GM19193 (cell line): ENCODE data around the gene PHF21A.

ENCODE experiments used
- POLR2A ChIP-seq: IDR thresholded peaks from 4 replicates; pipeline ENCODE4 v1.6.1; 2011; ENCODE audit not compliant: insufficient read depth, insufficient read length; ENCODE audit errors: extremely low read depth

The PHF21A gene

GRCh38 chr11:45945397-45945999 is 175.8 kb downstream of the PHF21A start:
- TF ChIP-seq POLR2A = no peak

GRCh38 chr11:45942381-45942780 is 178.9 kb downstream of the PHF21A start:
- no peak for TF ChIP-seq POLR2A

GRCh38 chr11:45941285-45941684 is 180.0 kb downstream of the PHF21A start:
- TF ChIP-seq POLR2A = no peak

- TF ChIP-seq POLR2A = no peak
Measured at GRCh38 chr11:45939836-45940235, 181.4 kb downstream of the PHF21A start.

- no peak for TF ChIP-seq POLR2A
Measured at GRCh38 chr11:45937916-45938315, 183.3 kb downstream of the PHF21A start.

- no peak for TF ChIP-seq POLR2A
Measured at GRCh38 chr11:45936511-45937054, 184.7 kb downstream of the PHF21A start.

- TF ChIP-seq POLR2A = no peak
Measured at GRCh38 chr11:45935349-45936064, 185.7 kb downstream of the PHF21A start.

GRCh38 chr11:45934580-45935318 is 186.5 kb downstream of the PHF21A start:
- TF ChIP-seq POLR2A = no peak

- no peak for TF ChIP-seq POLR2A
Measured at GRCh38 chr11:45933846-45934579, 187.2 kb downstream of the PHF21A start.

- no peak for TF ChIP-seq POLR2A
Measured at GRCh38 chr11:45933131-45933831, 188.0 kb downstream of the PHF21A start.

- no peak for TF ChIP-seq POLR2A
Measured at GRCh38 chr11:45932217-45932616, 189.0 kb downstream of the PHF21A start.

- no peak for TF ChIP-seq POLR2A
Measured at GRCh38 chr11:45931739-45932138, 189.5 kb downstream of the PHF21A start.

- no peak for TF ChIP-seq POLR2A
Measured at GRCh38 chr11:45930951-45931570, 190.2 kb downstream of the PHF21A start.
